ENCODE results near the gene NAA10.

The NAA10 gene

DNA sequence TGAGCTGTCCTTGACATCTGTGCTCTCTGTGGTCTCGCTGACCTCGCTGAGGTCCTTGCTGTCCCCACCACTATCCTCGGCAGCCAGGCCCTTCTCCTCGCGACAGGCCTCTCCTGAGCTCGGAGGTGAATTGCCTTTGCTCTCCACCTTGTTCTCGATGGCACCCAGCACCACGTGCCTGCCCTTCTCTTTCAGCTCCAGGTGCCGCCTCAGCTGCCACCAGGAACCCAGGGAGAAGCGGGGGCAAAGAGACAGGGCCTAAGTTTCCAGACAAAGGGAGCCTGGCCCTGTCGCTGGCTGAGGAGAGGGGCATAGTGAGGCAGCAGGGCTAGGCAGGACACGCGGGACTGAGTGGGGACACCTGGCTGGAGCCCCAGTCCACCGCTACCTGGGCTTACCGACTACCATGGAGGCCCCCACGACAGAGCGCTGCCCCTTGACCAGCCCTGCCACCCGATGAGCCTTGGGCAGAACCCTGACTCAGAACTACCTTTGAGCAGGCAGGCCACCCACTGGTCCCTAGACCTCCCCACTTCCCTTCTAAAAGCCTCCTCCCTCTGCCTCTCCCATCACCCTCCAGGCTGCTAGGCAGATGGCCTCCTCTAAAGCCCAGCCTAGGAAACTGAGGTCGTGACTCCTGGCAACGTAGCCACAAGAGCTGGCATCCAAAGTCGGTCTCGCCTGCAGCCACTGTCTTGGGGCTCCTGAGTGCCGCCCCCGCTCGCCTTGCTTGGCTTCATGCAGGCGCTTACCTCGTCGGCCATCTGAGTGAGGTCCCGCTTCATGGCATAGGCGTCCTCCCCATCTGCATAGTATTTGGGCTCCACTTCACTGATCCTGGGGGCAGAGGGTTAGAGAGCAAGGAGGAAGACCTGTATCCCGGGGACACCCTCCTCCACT lies 4.6 kb downstream of the NAA10 start:
- in situ Hi-C loops (cut with HindIII; ENCODE audit: low sequenced_read_pairs) = no loop called here

DNA sequence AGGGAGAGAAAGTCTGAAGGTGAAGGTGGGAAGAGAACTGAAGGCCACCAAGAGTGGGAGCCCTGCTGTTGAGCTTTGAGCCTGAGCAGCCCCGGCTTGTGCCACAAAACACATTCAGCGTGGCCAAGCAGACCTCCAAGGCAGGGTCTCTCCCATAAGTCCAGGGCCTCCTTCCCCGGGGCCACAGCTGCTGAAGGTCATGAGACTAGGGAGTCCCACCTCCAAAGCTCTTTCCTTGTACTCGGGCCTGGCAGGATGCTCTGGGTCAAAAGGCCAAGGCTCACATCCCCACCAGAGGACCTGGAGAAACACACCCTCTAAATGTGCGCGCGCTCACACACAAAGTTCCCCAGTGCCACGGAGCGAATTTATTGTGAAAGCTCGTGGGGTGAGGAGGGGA lies 5.3 kb downstream of the NAA10 start:
- in situ Hi-C loops (cut with HindIII; ENCODE audit: low sequenced_read_pairs) = no loop called here

DNA sequence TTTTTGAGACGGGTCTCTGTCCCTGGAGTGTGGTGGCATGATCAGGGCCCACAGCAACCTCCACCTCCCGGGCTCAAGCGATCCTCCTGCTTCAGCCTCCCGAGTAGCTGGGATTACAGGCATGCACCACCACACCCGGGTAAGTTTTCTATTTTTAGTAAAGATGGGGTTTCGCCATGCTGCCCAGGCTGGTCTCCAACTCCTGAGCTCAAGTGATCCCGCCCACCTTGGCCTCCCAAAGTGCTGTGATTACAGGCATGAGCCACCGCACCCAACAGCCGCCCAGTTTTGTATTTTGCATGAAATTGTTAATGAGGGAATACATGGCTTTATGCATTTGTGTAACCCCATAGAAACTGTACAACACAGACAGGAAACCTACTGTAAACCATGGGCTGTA lies 6.0 kb downstream of the NAA10 start:
- in situ Hi-C loops (cut with HindIII; ENCODE audit: low sequenced_read_pairs) = no loop called here

DNA sequence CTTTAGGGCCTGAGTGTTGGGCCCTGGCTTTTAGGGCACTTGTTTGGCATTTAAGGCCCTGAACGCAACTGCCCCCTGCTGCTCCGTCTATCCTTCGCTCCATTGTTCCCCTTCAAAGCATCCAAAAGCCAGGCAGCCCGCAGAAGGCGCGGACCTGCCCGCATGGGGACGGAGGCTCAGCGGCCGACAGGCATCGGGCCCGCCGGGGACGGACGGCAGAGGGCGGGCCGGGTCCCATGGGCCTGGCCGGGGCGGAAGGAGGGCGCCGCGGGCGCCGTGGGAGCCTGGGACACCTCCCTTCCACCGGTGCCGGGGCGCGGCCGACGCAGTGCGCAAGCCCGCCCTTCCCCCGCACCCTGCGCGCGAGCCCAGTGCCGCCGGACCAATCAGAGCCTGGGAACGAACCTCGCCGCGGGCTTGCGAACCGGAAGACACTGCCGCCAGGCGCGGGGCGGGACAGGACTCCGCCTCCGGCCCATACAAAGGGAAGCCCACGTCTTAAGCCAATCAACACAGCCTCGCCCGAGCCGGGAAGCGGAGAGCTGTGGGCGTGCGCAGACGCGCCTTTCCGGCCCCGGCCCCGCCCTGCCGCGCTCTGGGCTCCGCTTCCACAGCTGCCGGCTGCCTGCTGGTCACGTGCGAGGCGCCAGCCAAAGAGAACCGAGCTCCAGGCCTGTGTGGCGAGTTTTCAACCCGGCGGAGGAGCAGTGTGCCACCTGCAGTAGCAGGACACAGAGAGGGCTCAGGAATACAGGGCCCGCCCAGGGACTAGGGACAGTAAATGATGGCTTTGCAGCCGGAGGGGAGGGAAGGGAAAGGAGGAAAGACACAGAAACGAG lies 6.7 kb downstream of the NAA10 start:
- in situ Hi-C loops (cut with HindIII; ENCODE audit: low sequenced_read_pairs) = no loop called here

DNA sequence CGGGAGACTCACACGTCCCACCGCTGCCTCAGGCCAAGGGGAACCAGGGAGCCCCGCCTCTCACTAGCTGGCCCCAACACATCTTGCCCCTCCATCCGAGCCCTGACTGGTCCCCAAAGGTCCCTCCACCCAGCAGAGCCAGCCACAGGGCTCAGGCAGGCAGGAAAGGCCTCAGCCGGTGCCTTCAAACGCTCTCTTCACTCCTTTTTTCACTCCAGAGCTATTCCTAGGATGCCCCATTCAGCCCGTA lies 7.2 kb downstream of the NAA10 start:
- in situ Hi-C loops (cut with HindIII; ENCODE audit: low sequenced_read_pairs) = no loop called here

DNA sequence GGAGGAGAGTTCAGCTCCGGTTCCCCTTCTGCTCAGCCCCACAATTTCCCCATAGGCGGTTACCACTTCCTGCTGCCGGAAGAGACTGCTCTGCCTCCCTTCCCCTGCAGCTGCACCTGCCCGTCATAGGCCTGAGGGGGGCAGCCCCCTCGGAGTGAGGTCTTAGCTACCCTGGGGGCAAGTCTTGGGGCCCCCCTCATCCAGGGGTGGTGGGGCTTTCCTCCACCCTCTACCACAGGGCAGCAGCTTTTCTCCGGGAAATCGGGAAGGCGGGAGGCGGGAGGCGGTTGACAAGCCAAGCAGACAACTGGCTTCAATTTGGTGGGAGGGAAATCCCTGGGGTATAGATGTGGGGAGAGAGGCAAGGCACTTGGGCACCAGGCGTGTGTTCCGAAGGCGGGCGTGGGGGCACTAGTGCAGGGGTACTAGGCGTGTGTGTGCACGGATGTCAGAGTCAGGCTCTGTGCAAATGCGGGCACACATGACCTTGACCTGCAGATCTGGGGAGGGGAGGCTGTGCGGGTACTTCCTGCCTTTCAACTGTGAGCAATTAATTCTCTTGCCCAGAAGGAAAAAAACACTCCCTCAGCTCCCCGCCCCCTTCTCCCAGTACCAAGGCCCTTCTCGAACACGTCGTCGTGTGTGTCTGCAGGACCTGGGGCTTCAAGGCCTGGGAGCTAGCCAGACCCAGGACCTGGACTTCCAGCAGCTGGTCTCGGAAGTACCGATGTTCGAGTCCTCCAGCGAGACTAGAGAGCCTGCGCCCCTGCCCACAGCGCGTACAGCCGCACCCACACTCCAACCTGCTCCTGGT lies 7.8 kb downstream of the NAA10 start:
- in situ Hi-C loops (cut with HindIII; ENCODE audit: low sequenced_read_pairs) = no loop called here

DNA sequence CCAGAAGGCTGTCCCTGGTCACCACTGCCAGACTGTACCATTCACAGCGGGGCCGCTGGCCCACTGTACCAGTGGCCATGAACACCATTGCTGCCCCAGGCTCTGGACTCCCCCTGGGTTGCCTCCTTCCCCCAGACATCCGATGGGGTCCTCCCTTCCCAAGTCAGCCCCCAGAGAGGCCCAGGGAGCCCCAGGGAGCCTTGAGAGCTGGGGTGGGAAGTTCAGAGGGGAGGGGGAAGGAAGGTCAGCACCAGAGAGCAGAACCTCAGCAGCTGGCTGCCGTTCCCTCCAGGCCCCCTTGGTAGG lies 8.3 kb downstream of the NAA10 start:
- in situ Hi-C loops (cut with HindIII; ENCODE audit: low sequenced_read_pairs) = no loop called here

DNA sequence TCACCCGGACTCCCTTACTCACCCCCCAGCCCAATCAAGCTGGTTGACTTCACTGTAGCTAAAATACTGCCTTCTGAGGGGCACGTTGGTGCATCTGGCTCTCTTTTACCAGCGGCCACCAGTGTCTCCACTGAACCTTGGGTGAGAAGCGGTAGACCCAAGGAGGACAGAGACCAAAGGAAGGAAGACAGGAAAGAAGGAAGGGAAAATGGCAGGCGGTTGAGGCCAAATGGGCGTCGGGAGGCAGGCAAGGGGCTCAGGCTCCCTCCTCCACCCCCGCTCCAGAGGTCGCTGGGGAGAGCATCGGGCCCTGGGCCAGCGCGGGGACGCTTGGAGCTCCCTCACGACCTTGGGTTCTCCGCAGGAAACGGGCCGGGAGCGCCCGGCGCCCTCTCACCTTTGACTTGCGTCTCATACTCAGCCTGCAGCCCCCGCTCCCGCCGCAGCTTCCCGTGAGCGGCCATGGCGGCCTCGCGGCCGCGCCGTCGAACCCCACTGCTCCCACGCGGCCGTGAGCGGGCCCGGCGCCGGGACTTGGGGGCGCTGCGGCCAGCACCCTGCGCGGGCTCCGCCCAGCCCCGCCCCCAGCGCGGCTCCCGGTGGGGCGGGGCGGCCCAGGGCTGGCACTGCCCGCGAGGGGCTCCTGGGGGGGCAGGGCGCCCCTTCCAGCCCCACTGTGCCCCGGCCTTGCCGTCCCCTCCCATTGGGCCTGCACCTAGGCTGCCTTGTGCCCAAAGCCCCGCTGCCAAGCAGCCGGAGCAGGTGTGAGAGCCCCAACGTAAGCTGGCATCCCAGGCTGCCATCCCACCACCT lies 8.9 kb downstream of the NAA10 start, which contains the start of gene ARHGAP4:
Gene ARHGAP4, minus strand, starts transcription at position 526 of the 813 bp plus-strand sequence. Its CDS starts 62 bp downstream, at position 464.
- in situ Hi-C loops (cut with HindIII; ENCODE audit: low sequenced_read_pairs) = no loop called here

DNA sequence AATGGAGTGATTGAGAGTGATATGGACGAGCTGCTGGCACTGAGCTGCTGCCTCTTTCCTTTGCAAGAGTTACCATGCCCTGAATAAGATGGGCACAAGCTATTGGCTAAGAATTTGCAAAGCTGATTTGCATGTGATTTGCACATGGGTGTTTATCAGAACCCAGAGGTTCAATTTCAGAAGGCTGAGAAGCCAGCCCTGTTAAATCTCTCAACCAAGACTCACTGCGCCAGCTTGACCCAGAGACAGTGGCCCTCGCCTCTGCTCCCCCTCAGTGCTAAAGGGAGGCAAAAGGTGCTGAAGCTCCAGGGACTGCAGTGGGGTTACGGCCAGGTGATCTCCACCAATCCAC lies 9.5 kb downstream of the NAA10 start:
- in situ Hi-C loops (cut with HindIII; ENCODE audit: low sequenced_read_pairs) = no loop called here

DNA sequence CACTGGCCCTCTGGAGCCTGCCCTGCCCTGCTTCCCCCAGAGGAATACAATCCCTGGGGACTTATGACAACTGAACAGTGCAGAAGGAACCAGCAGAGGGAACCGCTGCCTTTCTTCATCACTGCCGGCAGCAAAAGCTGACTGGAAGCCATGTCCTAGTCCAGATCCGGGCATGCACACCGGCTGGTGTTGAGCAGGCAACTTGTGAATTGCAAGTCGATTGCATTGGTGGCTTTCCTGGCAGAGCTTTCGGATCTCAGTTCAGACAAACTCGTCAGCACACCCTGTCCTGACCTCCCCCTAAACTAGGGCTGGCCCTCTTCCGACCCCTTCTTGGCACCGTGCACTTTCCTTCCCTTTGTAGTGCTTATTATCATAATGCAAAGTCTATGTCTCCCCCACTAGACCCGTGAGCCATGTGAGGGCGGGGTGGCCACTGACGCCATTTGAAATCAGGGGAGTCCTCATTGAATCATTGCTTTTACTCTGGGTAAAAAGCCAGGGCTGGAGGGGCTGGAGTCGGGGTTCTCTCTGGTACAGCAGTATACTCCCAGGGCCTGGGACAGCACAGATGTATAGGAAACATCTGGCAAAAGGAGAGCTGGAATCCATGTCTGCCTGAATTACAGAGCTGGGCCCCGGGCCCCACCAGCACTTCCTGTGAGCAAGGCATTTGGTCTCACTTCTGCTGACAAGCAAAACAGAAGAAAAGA lies 10.5 kb downstream of the NAA10 start:
- in situ Hi-C loops (cut with HindIII; ENCODE audit: low sequenced_read_pairs) = no loop called here

DNA sequence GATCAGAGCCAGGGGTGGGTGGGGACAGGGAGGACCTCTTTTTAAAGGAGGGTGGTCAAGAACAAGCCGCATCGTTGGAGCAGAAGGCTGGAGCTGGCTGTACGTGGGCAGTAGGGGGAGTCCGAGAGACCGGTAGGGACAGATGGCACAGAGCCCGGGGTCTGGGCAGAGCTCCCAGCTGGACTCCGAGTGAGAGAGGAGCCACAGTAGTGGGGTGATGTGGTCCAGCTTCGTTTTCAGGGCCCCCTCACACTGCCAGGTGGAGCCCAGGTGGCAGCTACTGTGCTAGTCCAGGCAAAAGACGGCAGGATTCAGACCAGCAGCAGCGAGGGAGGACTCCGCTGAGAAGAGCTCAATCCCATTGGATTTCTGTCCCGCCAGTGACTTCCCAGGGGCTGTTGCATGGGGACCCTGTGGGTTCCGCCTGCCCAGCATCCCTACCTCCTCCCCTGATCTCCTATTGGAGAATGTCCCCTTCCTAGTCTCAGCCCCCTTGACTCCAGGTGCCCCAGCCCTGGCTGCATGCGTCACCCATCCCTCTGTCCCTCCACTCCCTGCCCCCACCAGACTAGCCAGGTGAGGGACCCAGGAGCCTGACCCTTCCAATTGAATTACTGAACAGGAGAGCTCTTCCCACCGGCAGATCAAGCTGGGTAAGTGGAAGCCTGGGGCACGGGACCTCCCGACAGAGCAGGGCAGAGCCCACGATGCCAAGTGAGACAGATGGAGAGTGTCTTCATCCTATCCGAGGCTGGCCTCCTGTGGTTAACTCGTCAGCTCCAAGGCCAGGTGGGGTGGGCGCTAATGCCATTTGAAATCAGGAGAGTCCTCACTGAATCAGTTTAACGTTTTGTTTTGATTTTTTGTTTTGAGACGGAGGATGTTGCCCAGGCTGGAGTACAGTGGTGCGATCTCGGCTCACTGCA lies 11.6 kb downstream of the NAA10 start:
- in situ Hi-C loops (cut with HindIII; ENCODE audit: low sequenced_read_pairs) = no loop called here

DNA sequence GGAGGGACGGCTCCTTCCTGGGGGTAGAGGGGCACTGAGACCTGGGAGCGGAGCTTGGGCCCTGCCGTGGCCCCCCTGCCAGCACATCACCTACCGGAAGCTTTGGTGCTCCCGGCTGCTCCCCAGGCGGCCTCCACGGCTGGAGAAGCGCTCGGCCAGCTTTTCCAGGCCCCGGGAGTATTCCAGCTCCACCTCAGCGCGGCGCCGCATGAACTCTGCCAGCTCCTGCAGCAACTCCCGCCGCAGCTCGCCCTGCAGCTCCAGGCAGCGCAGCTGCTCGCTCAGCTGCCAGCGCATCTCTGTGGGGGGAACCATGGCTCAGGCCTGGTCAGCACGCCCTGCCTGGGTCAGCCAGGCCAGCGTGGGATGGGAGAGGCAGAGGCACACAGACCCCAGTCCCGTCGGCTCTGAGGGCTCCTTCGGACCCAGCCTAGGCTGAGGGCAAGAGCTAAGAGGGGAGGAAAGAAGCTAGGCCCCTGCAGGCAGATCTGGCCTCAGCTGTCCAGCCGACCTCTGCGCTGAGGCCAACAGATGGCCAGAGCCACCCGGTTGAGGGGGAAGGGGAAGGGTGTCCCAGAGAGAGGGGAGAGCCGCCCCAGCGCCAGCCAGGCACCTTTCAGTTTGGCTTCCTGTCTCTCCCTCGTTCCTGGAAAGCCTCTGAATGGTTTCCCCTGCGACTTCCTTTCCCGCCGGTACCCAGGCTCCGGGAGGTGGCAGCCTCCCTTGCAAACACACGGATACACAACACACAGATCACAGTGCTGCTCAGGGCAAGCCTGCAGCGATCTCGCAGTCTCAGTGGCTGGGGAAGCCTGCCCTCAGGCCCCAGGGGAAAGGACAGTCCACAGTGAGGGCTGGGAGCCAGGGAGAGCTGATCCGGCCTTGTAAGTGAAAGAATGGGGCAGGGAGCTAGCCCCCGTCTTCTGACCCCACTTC lies 13.1 kb downstream of the NAA10 start:
- in situ Hi-C loops (cut with HindIII; ENCODE audit: low sequenced_read_pairs) = no loop called here

DNA sequence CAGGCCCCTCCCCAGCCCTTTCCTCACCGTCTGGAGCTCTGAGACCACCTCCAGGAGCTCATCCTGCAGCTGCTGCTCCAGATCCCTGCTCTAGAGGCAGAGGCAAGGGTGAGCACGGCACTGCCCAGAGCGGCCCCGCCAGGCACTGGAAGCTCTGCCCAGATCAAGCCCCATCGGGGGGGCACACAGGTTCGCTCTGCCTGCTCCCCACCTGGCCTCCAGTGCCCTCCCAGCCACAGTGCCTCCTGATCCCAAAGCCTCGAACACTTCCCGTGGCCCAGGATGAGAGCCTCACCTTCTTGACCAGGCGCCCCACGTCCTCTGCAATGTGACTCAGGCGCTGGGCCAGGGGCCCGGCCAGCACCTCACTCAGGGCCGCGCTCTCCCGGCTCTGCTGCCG lies 13.8 kb downstream of the NAA10 start:
- in situ Hi-C loops (cut with HindIII; ENCODE audit: low sequenced_read_pairs) = no loop called here

DNA sequence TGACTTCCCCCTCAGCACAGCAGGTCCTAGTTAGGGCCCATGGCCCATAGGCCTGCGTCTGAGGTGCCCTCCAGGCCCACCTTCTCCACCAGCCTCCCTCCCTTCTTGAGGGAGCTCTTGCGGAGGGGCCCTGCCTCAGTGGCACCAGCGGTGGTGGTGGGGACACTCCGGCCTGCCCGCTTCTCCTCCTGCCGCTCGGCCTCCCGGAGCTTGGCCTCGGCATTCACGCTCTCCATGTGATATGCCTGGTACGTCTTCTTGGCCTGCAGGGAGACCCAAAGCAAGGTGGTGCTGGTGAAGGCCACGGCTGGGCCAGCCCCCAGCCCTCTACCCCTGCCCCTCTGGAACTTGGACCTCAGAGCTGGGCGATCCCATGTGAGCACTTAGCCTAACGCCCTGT lies 14.3 kb downstream of the NAA10 start:
- in situ Hi-C loops (cut with HindIII; ENCODE audit: low sequenced_read_pairs) = no loop called here

DNA sequence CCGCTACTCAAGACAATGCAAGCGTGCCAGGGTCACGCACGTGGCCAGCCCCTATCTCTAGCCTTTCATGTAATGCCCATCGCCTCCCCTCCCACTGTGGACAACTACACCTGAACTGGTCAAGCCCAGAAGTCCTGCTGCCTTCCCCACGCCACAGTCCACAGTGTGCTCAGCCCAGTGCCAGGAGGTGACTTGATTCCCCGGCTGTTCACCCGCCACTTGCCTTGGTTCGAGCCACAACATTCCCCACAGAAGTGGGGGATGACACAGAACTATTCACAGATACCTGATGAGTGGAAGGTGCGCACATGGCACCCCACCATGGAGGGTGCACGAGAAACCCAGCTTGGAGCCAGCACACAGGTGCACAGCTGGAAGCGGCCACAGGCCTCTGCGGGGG lies 15.6 kb downstream of the NAA10 start:
- in situ Hi-C loops (cut with HindIII; ENCODE audit: low sequenced_read_pairs) = no loop called here

DNA sequence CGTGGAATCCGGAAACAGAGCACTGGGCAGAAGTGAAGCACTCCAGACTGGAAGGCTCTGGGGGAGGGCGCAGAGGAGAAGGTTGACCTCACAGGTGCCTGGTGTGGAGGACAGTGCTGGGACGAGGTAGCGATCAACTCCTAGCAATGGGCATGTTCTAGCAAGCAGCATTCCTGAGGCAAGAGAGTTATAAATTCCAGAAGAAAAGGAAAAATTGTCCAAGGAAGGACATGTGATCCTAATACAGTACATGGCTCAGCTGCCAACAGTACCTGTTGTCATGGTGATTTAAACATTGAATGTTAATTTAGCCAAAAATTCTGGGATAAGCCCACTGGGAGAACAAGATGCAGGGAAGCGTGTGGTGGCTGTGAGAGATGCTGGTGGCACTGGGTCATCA lies 17.0 kb downstream of the NAA10 start:
- in situ Hi-C loops (cut with HindIII; ENCODE audit: low sequenced_read_pairs) = no loop called here

DNA sequence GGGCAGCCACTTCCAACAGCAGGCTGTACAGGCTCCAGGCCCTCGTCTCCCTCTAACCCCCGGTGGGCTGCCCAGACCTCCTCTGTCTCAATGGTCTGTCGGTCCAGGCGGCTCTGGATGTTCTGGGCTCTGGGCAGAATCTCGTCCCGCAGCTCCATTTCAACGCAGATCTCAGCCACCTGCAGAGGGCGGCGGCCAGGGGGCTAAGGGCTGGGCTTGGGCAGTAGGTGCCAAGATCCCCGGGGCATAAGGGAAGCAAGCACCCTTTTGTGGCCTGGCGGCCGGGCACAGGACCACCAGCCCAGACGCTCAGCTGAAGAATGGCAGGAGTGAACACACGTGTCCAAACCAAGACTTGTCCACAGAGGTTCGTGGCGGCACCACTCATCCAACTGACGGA lies 21.1 kb downstream of the NAA10 start:
- in situ Hi-C loops (cut with HindIII; ENCODE audit: low sequenced_read_pairs) = no loop called here

DNA sequence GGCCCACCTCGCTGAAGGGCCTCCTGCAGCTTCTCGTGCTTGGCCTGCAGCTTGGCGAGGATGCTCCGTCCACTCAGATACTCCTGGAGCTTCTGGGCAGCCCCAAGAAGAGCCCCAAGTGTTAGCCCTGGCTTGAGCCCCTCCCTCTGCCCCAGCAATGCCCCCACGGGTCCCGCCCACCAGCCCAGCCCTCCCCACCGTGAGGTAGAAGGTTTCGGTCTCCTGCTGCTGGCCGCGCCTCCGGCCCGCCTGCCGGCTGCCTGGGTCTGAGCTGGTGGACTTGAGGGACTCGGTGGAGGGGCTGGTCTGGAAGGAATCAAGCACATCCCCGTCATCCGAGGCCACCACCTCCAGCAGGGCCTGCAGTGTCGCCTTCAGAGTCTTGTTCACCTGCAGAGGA lies 21.6 kb downstream of the NAA10 start:
- in situ Hi-C loops (cut with HindIII; ENCODE audit: low sequenced_read_pairs) = no loop called here

All from DLD1 (cell line).